Activated gamma-delta T cell treated with anti-CD3 and anti-CD28 coated beads, Interleukin-2, amount 50 U/mL, for 16 hours (primary cell): Measurements from ENCODE around the gene OR8G5.

ENCODE experiments used
- DNase-seq: peaks from one replicate; pipeline ENCODE4 v3.0.0-alpha.2; 2020; ENCODE audit warnings: low read depth

OR8G5 gene

DNA sequence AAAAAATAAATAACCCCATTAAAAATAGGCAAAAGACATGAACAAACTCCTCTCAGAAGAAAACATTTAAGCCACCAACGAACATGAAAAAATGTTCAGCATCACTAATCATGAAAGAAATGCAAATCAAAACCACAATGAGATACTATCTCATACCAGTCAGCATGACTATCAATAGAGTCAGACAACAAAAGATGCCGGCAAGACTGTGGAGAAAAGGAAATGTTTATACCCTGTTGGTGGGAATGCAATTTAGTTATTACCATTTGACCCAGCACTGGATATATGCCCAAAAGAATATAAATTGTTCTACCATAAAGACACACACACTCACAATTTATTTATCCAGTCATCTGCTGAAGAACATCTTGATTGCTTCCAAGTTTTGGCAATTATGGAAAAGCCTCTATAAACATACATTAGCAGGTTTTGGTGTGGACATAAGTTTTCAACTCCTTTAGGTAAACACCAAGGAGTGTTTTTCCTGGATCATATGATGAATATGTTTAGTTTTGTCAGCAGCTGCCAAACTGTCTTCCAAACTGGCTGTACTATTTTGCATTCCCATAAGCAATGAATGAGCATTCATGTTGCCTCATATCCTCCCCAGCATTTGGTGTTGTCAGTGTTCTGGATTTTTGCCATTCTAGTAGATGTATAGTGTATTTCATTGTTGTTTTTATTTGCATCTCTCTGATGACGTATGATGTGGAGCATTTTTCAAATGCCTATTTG lies 29.6 kb downstream of the OR8G5 start:
- DNase-seq = no peak

DNA sequence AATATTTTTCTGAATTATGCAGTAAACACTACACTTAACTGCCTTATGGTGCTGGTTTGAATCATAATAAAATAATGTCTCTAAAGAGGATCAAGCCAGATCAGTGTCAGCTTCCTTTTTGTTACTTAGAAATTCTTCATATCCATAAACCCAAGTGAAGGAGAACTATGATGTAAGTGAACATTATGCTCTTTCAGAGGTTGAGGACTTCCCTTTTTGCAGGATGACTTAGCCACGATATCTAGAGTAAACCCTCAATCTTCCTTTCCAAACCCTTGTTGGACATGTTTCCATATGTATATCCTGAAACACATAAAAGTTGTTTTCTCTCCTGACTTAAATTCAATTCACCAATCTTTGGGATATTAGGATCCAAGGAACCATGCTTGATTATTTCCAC lies 38.5 kb downstream of the OR8G5 start:
- DNase-seq = no peak

DNA sequence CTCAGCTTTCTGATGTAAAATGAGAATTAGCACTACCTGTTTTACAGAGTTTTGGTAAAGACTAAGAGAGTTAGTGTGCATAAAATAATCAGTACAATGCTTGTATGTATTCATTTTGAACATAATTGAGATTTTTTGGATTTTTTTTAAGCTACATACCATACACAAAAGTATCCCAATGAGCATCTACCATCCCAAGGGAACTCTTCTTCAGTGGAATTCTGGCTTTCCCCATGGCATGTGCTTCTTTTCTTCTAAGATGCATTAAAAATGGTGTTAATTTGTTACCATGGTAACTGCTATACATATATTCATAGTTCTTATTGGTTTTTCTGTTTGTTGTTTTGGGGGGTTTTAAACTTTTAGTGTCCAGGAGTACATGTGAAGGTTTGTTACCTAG lies 39.8 kb downstream of the OR8G5 start:
- DNase-seq = no peak

DNA sequence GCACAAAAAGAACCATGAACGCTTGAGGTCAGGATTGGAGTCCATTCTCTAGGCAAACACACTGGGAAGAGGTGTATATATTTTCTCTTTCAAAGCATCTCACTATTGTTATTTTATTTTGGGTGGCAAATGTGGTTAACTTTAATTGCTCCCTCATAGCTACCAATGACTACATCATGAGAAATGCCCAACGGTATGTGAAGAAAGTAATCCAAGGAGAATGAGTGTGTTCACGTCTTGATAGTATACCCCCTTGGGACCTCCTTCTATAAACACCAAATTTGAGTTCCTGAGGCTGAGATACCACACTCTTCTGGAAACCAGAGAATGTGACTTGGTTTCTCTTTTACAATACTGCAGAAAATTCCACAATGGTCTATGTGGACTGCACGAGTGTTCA lies 41.7 kb downstream of the OR8G5 start:
- DNase-seq = no peak

DNA sequence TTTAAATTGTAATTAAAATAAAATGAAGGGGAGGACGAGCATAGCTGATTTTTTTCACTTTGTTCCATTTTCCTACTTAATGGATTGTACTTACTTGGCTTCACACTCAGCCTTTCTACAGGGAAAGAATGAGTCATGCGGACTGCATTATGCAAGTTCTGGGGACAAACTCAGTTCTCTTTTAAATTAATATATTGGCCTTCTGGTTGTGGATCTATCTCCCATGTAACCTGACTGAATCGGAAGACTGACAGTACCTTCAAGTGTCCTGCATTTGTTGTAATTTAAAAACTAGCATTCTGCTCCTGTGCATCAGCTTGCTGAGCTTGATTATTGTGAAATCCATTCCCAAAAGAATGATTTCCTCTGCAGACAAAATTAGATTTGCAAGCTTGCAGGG lies 45.4 kb downstream of the OR8G5 start:
- no peak for DNase-seq

DNA sequence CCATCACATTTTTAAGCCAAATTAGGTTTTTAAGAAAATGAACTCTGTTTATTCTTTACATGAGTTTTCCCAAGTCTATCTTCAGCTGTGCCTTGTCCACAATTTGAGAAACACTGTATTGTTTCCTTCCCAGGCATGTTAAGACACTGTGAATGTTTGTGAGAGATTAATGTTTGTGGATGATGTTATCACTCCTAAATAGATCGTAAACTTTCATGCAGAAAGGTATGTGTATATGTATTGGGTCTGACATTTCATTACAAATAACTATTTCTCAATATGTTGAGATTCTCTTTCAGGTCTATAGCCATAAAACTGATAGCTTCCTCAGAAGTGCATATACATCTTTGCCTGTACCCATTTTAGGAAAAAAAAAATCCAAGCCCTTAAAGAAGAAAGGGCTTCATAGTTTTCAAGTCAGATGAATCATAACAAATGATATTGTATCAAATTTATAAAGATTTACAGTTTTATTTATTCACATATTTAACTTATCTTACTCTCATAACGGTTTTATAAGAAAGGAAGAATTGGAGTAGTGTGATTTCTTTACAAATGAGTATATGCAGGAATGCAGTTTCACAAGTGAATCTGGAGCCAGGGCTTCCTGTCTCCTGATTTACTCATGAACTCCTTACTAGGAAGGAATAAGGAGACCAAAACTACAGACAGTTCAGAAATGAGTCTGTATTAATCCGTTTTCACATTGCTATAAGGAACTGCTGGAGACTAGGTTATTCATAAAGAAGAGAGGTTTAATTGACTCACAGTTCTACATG lies 46.4 kb downstream of the OR8G5 start:
- no peak for DNase-seq

DNA sequence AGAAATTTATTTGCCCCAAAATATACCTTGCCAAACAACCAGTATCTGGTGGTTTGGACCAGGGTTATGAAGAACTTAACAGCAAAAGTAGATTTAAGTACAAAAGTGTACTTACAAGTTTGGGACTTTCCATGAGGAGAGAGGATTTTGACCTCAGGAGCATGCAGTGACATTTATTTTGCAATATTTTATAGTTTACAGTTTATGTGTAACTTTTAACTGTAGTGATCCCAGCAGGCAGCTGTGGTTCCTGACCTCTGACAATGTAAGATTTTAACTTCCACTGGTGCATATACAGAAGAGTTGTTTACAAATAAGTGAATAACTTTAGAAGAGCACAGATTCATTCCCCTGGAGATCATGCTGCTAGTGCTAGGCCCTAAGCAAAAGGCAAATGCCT lies 50.9 kb downstream of the OR8G5 start:
- DNase-seq = no peak

DNA sequence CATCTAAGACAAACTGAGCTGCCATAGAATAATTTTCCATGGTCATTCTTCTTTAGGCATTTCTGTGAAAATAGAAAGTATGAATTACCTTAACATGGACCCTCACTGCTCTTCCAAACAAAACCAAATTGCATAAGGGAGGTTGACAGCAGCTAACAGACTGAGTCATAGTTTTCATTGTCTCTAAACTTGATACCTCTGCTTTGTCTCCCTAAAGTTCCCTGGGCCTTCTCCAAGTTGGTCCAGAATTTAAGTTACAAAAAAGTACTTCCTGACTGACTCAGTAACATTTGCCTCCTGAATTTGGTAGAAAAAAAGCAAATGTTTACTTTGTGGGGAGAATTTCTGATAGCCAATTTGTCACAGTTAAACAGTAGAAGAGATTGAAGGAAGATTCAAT lies 54.5 kb downstream of the OR8G5 start:
- no peak for DNase-seq

DNA sequence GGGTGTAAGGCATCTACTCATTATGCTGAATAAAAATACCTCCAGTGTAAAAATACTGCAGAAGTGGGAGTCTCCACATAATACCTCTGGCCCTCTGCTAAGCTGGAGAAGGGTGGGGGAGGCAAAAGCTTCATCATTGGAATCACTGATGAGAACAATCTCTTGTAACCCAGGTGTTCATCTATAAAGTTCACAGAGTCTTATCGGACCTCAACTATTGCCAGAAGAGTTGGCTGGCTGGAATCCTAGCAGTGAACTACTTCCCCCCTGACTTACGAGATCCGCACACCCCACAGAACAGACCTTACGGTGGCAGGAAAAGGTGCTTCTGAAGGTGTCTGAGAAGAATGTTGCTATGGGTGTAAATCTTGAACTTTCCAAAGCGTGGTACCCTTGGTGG lies 55.1 kb downstream of the OR8G5 start:
- DNase-seq = no peak

DNA sequence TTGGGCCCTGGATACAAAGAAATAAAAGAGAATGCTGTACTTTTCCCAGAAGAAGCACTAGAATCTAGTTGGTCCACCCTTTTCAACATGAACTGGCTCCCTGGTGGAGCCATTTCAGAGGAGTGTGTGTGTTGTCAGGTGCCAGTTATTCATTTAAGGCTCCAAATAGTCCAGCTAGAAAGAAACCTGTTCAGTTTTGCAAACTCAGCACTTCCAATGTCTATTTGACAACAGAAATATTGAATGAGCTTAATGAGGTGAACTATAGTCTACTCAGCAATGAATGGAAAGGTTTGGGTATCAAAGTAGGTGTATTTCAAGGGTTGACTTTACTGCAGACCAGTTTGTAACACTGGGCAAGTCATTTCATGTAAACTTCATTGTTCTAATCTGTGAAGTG lies 55.5 kb downstream of the OR8G5 start:
- DNase-seq = no peak

DNA sequence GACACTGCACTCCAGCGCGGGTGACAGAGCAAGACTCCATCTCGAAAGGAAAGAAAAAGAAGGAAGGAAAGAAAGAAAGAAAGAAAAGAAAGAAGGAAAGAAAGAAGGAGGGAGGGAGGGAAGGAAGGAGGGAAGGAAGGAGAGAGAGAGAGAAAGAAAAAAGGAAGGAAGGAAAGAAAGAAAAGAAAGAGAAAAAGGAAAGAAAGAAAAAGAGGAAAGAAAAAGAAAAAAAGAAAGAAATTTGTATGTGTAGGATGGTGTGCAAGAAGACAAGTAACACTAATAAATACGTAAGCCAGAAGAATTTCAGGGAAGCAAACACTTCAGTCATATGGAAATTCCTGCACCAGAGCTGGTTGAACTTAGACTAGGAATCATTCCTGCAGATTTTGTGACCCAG lies 57.0 kb downstream of the OR8G5 start:
- no peak for DNase-seq

DNA sequence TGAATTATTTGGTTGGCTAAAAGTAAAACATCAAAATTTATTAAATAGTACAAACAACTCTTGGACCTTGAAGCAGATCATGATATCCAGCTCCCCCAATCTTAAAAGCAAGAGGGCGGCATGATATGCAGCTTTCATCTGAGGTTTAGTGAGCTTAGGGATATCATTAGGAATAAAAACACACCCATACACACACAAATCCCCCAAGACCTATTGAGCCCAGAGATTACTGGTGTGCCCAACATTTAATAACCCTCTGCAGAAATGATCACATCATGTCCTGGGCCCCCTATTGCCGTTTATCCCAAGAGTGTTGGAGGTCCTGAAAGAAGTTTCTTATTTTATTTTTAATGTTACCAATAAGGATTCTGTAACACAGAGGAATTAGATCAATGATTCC lies 57.7 kb downstream of the OR8G5 start, which contains the start of gene OR8D1:
Gene OR8D1, minus strand, starts transcription at position 101 of the 400 bp plus-strand sequence. CDS start 3,183 bp downstream, outside the sequence.
- DNase-seq = no peak

DNA sequence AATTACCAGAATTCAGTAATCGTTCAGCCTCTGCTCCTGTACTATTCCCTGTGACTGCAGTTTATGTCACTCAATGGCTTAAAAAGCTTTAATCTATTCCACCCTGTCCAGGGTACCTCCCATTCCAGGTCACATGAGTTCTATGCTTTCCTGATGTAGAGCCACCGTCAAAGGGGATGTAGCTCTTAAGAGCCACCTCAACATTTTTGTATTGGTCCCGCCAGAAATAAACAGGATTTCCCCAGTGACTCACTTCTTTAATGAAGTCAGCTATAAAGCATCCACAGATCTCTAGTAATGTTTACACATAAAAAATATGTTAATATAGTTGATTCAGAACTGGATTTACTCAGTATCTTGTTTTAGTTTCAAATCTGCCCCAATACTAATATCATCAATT lies 58.9 kb downstream of the OR8G5 start:
- no peak for DNase-seq
